Neural progenitor cell (in vitro differentiated cells): Measurements from ENCODE around the gene MACROD2. TPM values are rescaled to one million over a fixed set of nuclear protein-coding genes. Genes with fewer than 3 reads are reported as not detected.
A peak's percentile ranks its signal among the peaks of the same experiment; 100 is the strongest.

Source experiments
- DNase-seq: peaks from one replicate; pipeline ENCODE4 v3.0.0-alpha.2; 2016; ENCODE audit warnings: low spot score
- H2AFZ ChIP-seq: fragments of 200-600 bp; sonication (generic); replicated peaks from 2 replicates; pipeline ENCODE4 v1.6.1; 2016; ENCODE audit warnings: antibody characterized with exemption
- H3F3A ChIP-seq: fragments of 200-600 bp; sonication (generic); 2 replicates; pipeline ENCODE4 v1.6.1; 2016; ENCODE audit warnings: antibody characterized with exemption, low read depth
- H3K27ac ChIP-seq: fragments of 200-600 bp; sonication (generic); 2 replicates; pipeline ENCODE4 v1.5.1; 2016; ENCODE audit warnings: mild to moderate bottlenecking
- H3K27me3 ChIP-seq: fragments of 200-600 bp; sonication (generic); 2 replicates; pipeline ENCODE4 v1.6.1; 2016; ENCODE audit warnings: mild to moderate bottlenecking, moderate library complexity
- H3K36me3 ChIP-seq: fragments of 200-600 bp; sonication (generic); 2 replicates; pipeline ENCODE4 v1.5.1; 2016
- H3K4me1 ChIP-seq: fragments of 200-600 bp; sonication (generic); 2 replicates; pipeline ENCODE4 v1.6.1; 2016; ENCODE audit warnings: mixed run types
- H3K4me2 ChIP-seq: fragments of 200-600 bp; sonication (generic); 2 replicates; pipeline ENCODE4 v1.6.1; 2016
- H3K4me3 ChIP-seq: fragments of 200-600 bp; sonication (generic); 2 replicates; pipeline ENCODE4 v1.5.1; 2016
- H3K79me2 ChIP-seq: fragments of 200-600 bp; sonication (generic); 2 replicates; pipeline ENCODE4 v1.6.1; 2016; ENCODE audit warnings: low read depth
- H3K9ac ChIP-seq: fragments of 200-600 bp; sonication (generic); 2 replicates; pipeline ENCODE4 v1.6.1; 2016
- H3K9me3 ChIP-seq: fragments of 200-600 bp; sonication (generic); 2 replicates; pipeline ENCODE4 v1.5.1; 2016; ENCODE audit warnings: low read depth
- H4K20me1 ChIP-seq: fragments of 200-600 bp; sonication (generic); 2 replicates; pipeline ENCODE4 v1.6.1; 2016; ENCODE audit warnings: low read depth
- H3K27ac Mint-ChIP-seq: 3 replicates; pipeline ENCODE4 v1.8.0; 2021; ENCODE audit warnings: mixed read lengths
- H3K27me3 Mint-ChIP-seq: 2 replicates; pipeline ENCODE4 v1.8.0; 2022; ENCODE audit warnings: low read depth, mild to moderate bottlenecking, inconsistent platforms, moderate library complexity, mixed read lengths; ENCODE audit not compliant: insufficient read depth
- H3K36me3 Mint-ChIP-seq: 3 replicates; pipeline ENCODE4 v1.8.0; 2021; ENCODE audit warnings: mixed read lengths
- H3K4me1 Mint-ChIP-seq: 3 replicates; pipeline ENCODE4 v1.8.0; 2021; ENCODE audit warnings: mixed read lengths
- H3K4me3 Mint-ChIP-seq: 3 replicates; pipeline ENCODE4 v1.8.0; 2021; ENCODE audit warnings: mild to moderate bottlenecking, moderate library complexity, mixed read lengths
- H3K9me3 Mint-ChIP-seq: 3 replicates; pipeline ENCODE4 v1.8.0; 2020; ENCODE audit warnings: mixed read lengths
- CTCF ChIP-seq: fragments of 200-600 bp; sonication (generic); IDR thresholded peaks from 2 replicates; pipeline ENCODE4 v1.5.1; 2017; ENCODE audit warnings: antibody characterized with exemption, mild to moderate bottlenecking
- EZH2 ChIP-seq: fragments of 200-600 bp; sonication (generic); IDR thresholded peaks from 2 replicates; pipeline ENCODE4 v1.6.1; 2017; ENCODE audit warnings: antibody characterized with exemption, mild to moderate bottlenecking, moderate library complexity
- EZH2phosphoT487 ChIP-seq: fragments of 200-600 bp; sonication (generic); IDR thresholded peaks from 2 replicates; pipeline ENCODE4 v1.6.1; 2017; ENCODE audit warnings: antibody characterized with exemption
- total RNA-seq: library from RNA; depleted of rRNA; stranded (reverse); fragments of >200 nt; gene quantifications from 2 replicates; pipeline ENCODE4 v1.2.3, GENCODE V29; 2015; ENCODE audit warnings: low replicate concordance

The MACROD2 gene
- total RNA-seq, 1 donor from 2014 or later, result 11.9 TPM

DNA sequence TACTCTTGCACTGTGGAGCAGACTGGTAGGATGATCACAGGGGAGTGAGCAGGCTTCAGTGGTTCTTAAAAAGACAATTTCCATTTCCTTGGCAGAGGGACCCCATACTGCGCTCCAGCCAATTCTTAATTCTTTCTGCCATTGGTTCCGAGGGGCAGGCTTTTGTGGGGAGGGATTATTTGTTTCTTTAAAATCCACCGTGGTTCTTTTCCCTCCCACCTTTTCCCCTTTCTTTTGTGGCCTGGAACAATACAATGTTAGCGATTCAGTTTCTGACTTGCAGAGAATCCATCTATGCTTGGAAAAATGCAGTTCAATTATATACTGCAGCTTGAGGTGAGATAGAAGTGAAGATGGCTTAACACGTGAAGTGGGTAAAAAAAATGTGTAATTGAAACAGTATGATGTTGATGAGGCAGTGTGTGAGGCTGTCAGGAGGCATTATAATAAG is 721.1 kb downstream of the MACROD2 start:
- peak overlapping the region; percentile 48 for H3K4me3 Mint-ChIP-seq

DNA sequence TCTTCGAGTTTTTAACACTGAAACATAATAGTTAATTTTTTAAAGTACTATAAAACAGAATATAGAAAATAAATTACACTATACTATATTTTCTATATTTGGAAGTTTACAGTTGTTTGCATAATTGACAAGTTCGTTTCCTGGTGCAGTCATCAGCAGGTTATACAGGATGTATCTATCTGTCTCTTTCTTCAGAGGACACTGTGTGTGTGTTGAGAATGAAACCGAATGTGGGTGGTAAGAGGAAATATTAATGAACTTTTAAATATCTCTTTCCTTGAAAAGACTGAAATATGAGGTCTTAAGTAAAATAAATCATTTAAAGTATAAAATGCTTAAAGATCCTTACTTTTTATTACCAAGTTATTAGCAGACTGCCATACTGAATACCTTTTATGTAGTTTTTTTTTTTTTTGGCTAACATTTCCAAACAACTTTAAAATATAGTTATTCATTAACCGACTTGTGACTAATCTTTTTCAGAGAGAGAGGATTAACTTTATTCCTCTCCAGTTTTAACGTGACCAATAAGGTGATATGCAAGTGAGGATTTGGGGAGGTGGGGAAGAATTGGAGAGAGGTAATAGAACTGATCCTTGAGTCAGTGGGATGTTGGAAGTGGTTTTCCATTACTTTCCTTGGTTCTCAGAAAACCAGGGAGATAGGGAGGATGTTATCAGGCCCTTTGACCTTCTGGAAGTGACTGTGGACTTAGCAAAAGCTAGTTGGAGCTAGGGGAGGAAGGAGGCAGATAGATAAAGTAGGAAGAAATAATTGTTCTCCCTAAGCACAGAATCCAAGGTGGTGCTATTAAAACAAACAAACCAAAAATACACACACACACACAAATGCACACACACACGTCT is 722.1 kb downstream of the MACROD2 start:
- no peak for TF ChIP-seq EZH2
- no peak for TF ChIP-seq EZH2phosphoT487
- TF ChIP-seq CTCF, result no peak
- peaks cover 52% of the 10 kb centered on the region for H3K4me1 ChIP-seq
- peak overlapping the region; percentile 71 for H3K4me2 ChIP-seq

More for the DNA sequence above, 721.1 kb downstream of the MACROD2 start:
- Mint-ChIP-seq H3K27ac (peak overlapping the region; percentile 65), H3K27me3 (no peaks in the 10 kb centered on the region), H3K36me3 (peaks cover 12% of the 10 kb centered on the region), H3K9me3 (peaks cover 20% of the 10 kb centered on the region), H3K4me1 (peaks cover 57% of the 10 kb centered on the region)
- DNase-seq, result peak; percentile 92
- H3K9ac ChIP-seq, result no peak overlapping the region
- no peak overlapping the region for H2AFZ ChIP-seq
- H3K4me2 ChIP-seq, result peak overlapping the region; percentile 71
- no peaks in the 10 kb centered on the region for H3K79me2 ChIP-seq
- H3K4me1 ChIP-seq, result peaks cover 62% of the 10 kb centered on the region
- no peak for TF ChIP-seq EZH2
- TF ChIP-seq CTCF, result no peak
- peak overlapping the region; percentile 27 for H3K4me3 ChIP-seq
- no peaks in the 10 kb centered on the region for H3K9me3 ChIP-seq
- no peaks in the 10 kb centered on the region for H4K20me1 ChIP-seq
- no peaks in the 10 kb centered on the region for H3K27me3 ChIP-seq
- H3K27ac ChIP-seq, result peak overlapping the region; percentile 91
- peaks cover 56% of the 10 kb centered on the region for H3F3A ChIP-seq
- no peaks in the 10 kb centered on the region for H3K36me3 ChIP-seq

GRCh38 chr20:14720251-14720650 is 724.9 kb downstream of the MACROD2 start:
- Mint-ChIP-seq H3K27ac (no peak overlapping the region), H3K27me3 (peaks cover 4% of the 10 kb centered on the region), H3K4me1 (peaks cover 30% of the 10 kb centered on the region), H3K9me3 (peaks cover 17% of the 10 kb centered on the region), H3K4me3 (no peak overlapping the region), H3K36me3 (peaks cover 7% of the 10 kb centered on the region)
- no peak overlapping the region for H2AFZ ChIP-seq
- no peaks in the 10 kb centered on the region for H3K79me2 ChIP-seq
- no peak for DNase-seq
- peaks cover 23% of the 10 kb centered on the region for H3K4me1 ChIP-seq
- no peaks in the 10 kb centered on the region for H4K20me1 ChIP-seq
- H3K4me3 ChIP-seq, result no peak overlapping the region
- H3K9me3 ChIP-seq, result no peaks in the 10 kb centered on the region
- no peak overlapping the region for H3K27ac ChIP-seq
- H3K9ac ChIP-seq, result no peak overlapping the region
- no peaks in the 10 kb centered on the region for H3K27me3 ChIP-seq
- no peak overlapping the region for H3K4me2 ChIP-seq
- H3F3A ChIP-seq, result peaks cover 22% of the 10 kb centered on the region
- TF ChIP-seq EZH2phosphoT487 (no peak), CTCF (no peak), EZH2 (no peak)
- no peaks in the 10 kb centered on the region for H3K36me3 ChIP-seq

More for the DNA sequence above, 722.1 kb downstream of the MACROD2 start:
- Mint-ChIP-seq H3K9me3 (peaks cover 21% of the 10 kb centered on the region), H3K4me3 (no peak overlapping the region), H3K4me1 (peaks cover 55% of the 10 kb centered on the region), H3K27ac (peak overlapping the region; percentile 94), H3K36me3 (peaks cover 12% of the 10 kb centered on the region), H3K27me3 (peaks cover 4% of the 10 kb centered on the region)
- Histone ChIP-seq H3K9ac (no peak overlapping the region), H3K9me3 (no peaks in the 10 kb centered on the region), H3K4me3 (no peak overlapping the region), H3K27ac (peak overlapping the region; percentile 91), H3F3A (peaks cover 46% of the 10 kb centered on the region), H3K36me3 (no peaks in the 10 kb centered on the region), H4K20me1 (no peaks in the 10 kb centered on the region), H3K79me2 (no peaks in the 10 kb centered on the region), H3K27me3 (no peaks in the 10 kb centered on the region), H2AFZ (no peak overlapping the region)
- no peak for DNase-seq
